Endothelial cell of umbilical vein (primary cell): ENCODE data around the gene VSX2.

Source experiments
- CTCF ChIP-seq, 2 donors: IDR thresholded peaks; 1 replicate in 1 of 2; 2 replicates in 1 of 2; pipeline ENCODE4 v1.5.1; 2011; ENCODE audit warnings: low read length in 2 of 2, mild to moderate bottlenecking in 2 of 2, moderate library complexity in 2 of 2, control low read depth in 1 of 2, inconsistent platforms in 1 of 2, low read depth in 1 of 2; ENCODE audit not compliant: insufficient read depth in 1 of 2; ENCODE audit errors: extremely low read depth in 1 of 2
- EZH2 ChIP-seq: IDR thresholded peaks from 2 replicates; pipeline ENCODE4 v1.6.1; 2012; ENCODE audit warnings: borderline replicate concordance, low read depth, mild to moderate bottlenecking, moderate library complexity, low read length, inconsistent platforms; ENCODE audit not compliant: severe bottlenecking
- GATA2 ChIP-seq: IDR thresholded peaks from 2 replicates; pipeline ENCODE4 v1.7.0; 2011; ENCODE audit warnings: low read depth, mild to moderate bottlenecking, moderate library complexity, mixed read lengths, low read length; ENCODE audit not compliant: insufficient read length, insufficient read depth
- JUN ChIP-seq: IDR thresholded peaks from 2 replicates; pipeline ENCODE4 v1.6.1; 2011; ENCODE audit warnings: borderline replicate concordance, low read depth; ENCODE audit not compliant: insufficient read length, insufficient read depth
- MAX ChIP-seq: IDR thresholded peaks from 2 replicates; pipeline ENCODE4 v1.6.1; 2011; ENCODE audit not compliant: insufficient read depth, insufficient read length
- MYC ChIP-seq: IDR thresholded peaks from one replicate; pipeline ENCODE4 v1.6.1; 2011; ENCODE audit warnings: mild to moderate bottlenecking, low read depth, low read length
- POLR2A ChIP-seq: IDR thresholded peaks from 2 replicates; pipeline ENCODE4 v1.6.1; 2012; ENCODE audit warnings: low read depth, mild to moderate bottlenecking, control low read depth, low read length
- POLR2AphosphoS5 ChIP-seq: IDR thresholded peaks from 2 replicates; pipeline ENCODE4 v1.6.1; 2012; ENCODE audit warnings: low read depth, mild to moderate bottlenecking, control low read depth, low read length, moderate library complexity; ENCODE audit not compliant: insufficient read depth

- TF ChIP-seq CTCF (IDR thresholded peaks at IDR 0.05; ENCODE audit: extremely low read depth in 1 of 2, insufficient read depth in 1 of 2, low read depth in 1 of 2, low read length in 2 of 2), result no peak
- TF ChIP-seq POLR2A, result no peak
- no peak for TF ChIP-seq EZH2
- TF ChIP-seq MAX, result no peak
- no peak for TF ChIP-seq POLR2AphosphoS5
- no peak for TF ChIP-seq MYC
- TF ChIP-seq JUN, result no peak
- no peak for TF ChIP-seq GATA2
Observed at GRCh38 chr14:74261288-74261687, 22.0 kb downstream of the VSX2 start.
